Upper lobe of left lung (tissue), 6 donors: ENCODE data around the gene TMPRSS5. TPM values are rescaled to one million over a fixed set of nuclear protein-coding genes. Genes with fewer than 3 reads are reported as not detected.

Experiments
- ATAC-seq, 2 donors: fragments of 200-7000 bp; cut with Tn5 transposase; one replicate each; pipeline ENCODE4 v1.9.1; 2022; ENCODE audit warnings: mild to moderate bottlenecking in 2 of 2, moderate library complexity in 2 of 2; ENCODE audit not compliant: low FRiP score in 2 of 2
- DNase-seq, 2 donors: peaks; one replicate each; pipeline ENCODE4 v3.0.0-alpha.2; 2019 to 2020
- H3K27ac ChIP-seq, 4 donors: fragments of 200-600 bp; sonication (generic); one replicate each; pipeline ENCODE4 v1.5.1; 2016 to 2019
- H3K27me3 ChIP-seq, 4 donors: fragments of 200-600 bp; sonication (generic); one replicate each; pipeline ENCODE4 v1.5.1; 2017 to 2019
- H3K36me3 ChIP-seq, 4 donors: fragments of 200-600 bp; sonication (generic); one replicate each; pipeline ENCODE4 v1.5.1; 2016 to 2019
- H3K4me1 ChIP-seq, 4 donors: fragments of 200-600 bp; sonication (generic); one replicate each; pipeline ENCODE4 v1.5.1; 2018 to 2019
- H3K4me3 ChIP-seq, 4 donors: fragments of 200-600 bp; sonication (generic); one replicate each; pipeline ENCODE4 v1.5.1; 2017 to 2019; ENCODE audit warnings: mild to moderate bottlenecking in 2 of 4, moderate library complexity in 1 of 4
- H3K9me3 ChIP-seq, 4 donors: fragments of 200-600 bp; sonication (generic); one replicate each; pipeline ENCODE4 v1.5.1; 2018 to 2019
- CTCF ChIP-seq, 6 experiments: fragments of 450-650 bp in 4 of 6; fragments of 200-600 bp in 2 of 6; sonication (generic) in 2 of 6; IDR thresholded peaks; one replicate each; pipeline ENCODE4 v1.5.1; 2016 to 2019; ENCODE audit warnings: antibody characterized with exemption in 6 of 6
- EP300 ChIP-seq, 4 donors: sonication (generic); formaldehyde crosslinking; IDR thresholded peaks; one replicate each; pipeline ENCODE4 v1.5.1; 2017; ENCODE audit warnings: antibody characterized with exemption in 4 of 4, control low read depth in 2 of 4
- POLR2A ChIP-seq, 4 donors: fragments of 450-650 bp; IDR thresholded peaks; one replicate each; pipeline ENCODE4 v1.5.1; 2016 to 2017; ENCODE audit warnings: antibody characterized with exemption in 4 of 4, mild to moderate bottlenecking in 2 of 4
- POLR2AphosphoS5 ChIP-seq, 2 donors: sonication (generic); formaldehyde crosslinking; IDR thresholded peaks; one replicate each; pipeline ENCODE4 v1.5.1; 2017; ENCODE audit warnings: antibody characterized with exemption in 2 of 2
- WGBS, 2 donors: methylation state at CpG; one replicate each; pipeline ENCODE4 v1.1.5; 2017 to 2018; 5-methylcytosine and 5-hydroxymethylcytosine counted together
- total RNA-seq, 6 donors: library from RNA; depleted of rRNA in 4 of 6; stranded (reverse); fragments of >200 nt in 4 of 6; gene quantifications; one replicate each; pipeline versions ENCODE4 v1.1.0 to v1.2.1, GENCODE V29; 2016 to 2021
- donor health status: DM: no; HTN: no; CAD: no; lungs with moderate emphysema.
- donor health status: DM: no; HTN: yes; CAD: no; lungs with severe emphysema.

Gene TMPRSS5
- total RNA-seq, 6 donors from 2014 or later = 0.61 to 2.4 (median 0.85) TPM; not detected in 2

GRCh38 chr11:113684496-113684895 is 21.6 kb downstream of the TMPRSS5 start:
- WGBS, 2 donors = 55 to 62% methylated on average over 5 of the region's 5 CpGs
- H3K27ac ChIP-seq = no peak overlapping the region
- ATAC-seq = no peak
- no peak overlapping the region for H3K4me3 ChIP-seq
- H3K4me1 ChIP-seq = no peaks in the 10 kb centered on the region
- DNase-seq = no peak
- no peaks in the 10 kb centered on the region for H3K27me3 ChIP-seq
- TF ChIP-seq POLR2A (IDR thresholded peaks at IDR 0.05) (no peak), POLR2AphosphoS5 (IDR thresholded peaks at IDR 0.05) (no peak), CTCF (IDR thresholded peaks at IDR 0.05) (no peak), EP300 (IDR thresholded peaks at IDR 0.05) (no peak)
- no peaks in the 10 kb centered on the region for H3K9me3 ChIP-seq
- H3K36me3 ChIP-seq = no peaks in the 10 kb centered on the region

GRCh38 chr11:113683481-113684046 is 22.5 kb downstream of the TMPRSS5 start:
- H3K27ac ChIP-seq = no peak overlapping the region
- no peak for ATAC-seq
- no peak overlapping the region for H3K4me3 ChIP-seq
- H3K4me1 ChIP-seq = no peaks in the 10 kb centered on the region
- no peak for DNase-seq
- no peaks in the 10 kb centered on the region for H3K9me3 ChIP-seq
- no peaks in the 10 kb centered on the region for H3K36me3 ChIP-seq
- WGBS, 2 donors = 75 to 87% methylated on average over 6 of the region's 6 CpGs
- no peak for TF ChIP-seq EP300 (IDR thresholded peaks at IDR 0.05)
- no peak for TF ChIP-seq POLR2A (IDR thresholded peaks at IDR 0.05)
- no peak for TF ChIP-seq CTCF (IDR thresholded peaks at IDR 0.05)
- TF ChIP-seq POLR2AphosphoS5 (IDR thresholded peaks at IDR 0.05) = no peak
- H3K27me3 ChIP-seq = no peaks in the 10 kb centered on the region

- 70 to 79% methylated on average over 10 of the region's 10 CpGs for WGBS, 2 donors
- H3K4me3 ChIP-seq = no peak overlapping the region
- H3K36me3 ChIP-seq = no peaks in the 10 kb centered on the region
- ATAC-seq = no peak
- no peaks in the 10 kb centered on the region for H3K4me1 ChIP-seq
- H3K27me3 ChIP-seq = no peaks in the 10 kb centered on the region
- no peak overlapping the region for H3K27ac ChIP-seq
- H3K9me3 ChIP-seq = no peaks in the 10 kb centered on the region
- DNase-seq = no peak
- no peak for TF ChIP-seq POLR2AphosphoS5 (IDR thresholded peaks at IDR 0.05)
Measured at GRCh38 chr11:113681711-113682413, 24.2 kb downstream of the TMPRSS5 start.

- DNase-seq (no peak), ATAC-seq (no peak)
- Histone ChIP-seq H3K27me3 (no peaks in the 10 kb centered on the region), H3K27ac (no peak overlapping the region), H3K4me1 (no peaks in the 10 kb centered on the region), H3K4me3 (no peak overlapping the region), H3K9me3 (no peaks in the 10 kb centered on the region), H3K36me3 (no peaks in the 10 kb centered on the region)
- TF ChIP-seq EP300 (IDR thresholded peaks at IDR 0.05) (no peak), POLR2AphosphoS5 (IDR thresholded peaks at IDR 0.05) (no peak), CTCF (IDR thresholded peaks at IDR 0.05) (no peak), POLR2A (IDR thresholded peaks at IDR 0.05) (no peak)
- 72 to 79% methylated on average over 2 to 6 of the region's 6 CpGs for WGBS, 2 donors
Measured at GRCh38 chr11:113681282-113681681, 24.8 kb downstream of the TMPRSS5 start.

- WGBS, 2 donors = 81 to 86% methylated on average over 5 of the region's 5 CpGs
- Histone ChIP-seq H3K9me3 (no peaks in the 10 kb centered on the region), H3K27me3 (no peaks in the 10 kb centered on the region), H3K4me3 (no peak overlapping the region), H3K27ac (no peak overlapping the region), H3K36me3 (no peaks in the 10 kb centered on the region), H3K4me1 (no peaks in the 10 kb centered on the region)
- DNase-seq (no peak), ATAC-seq (no peak)
- TF ChIP-seq EP300 (IDR thresholded peaks at IDR 0.05) (no peak), POLR2AphosphoS5 (IDR thresholded peaks at IDR 0.05) (no peak), POLR2A (IDR thresholded peaks at IDR 0.05) (no peak), CTCF (IDR thresholded peaks at IDR 0.05) (no peak)
Measured at GRCh38 chr11:113677685-113678084, 28.4 kb downstream of the TMPRSS5 start.
